Frontal cortex (tissue), 4 donors: Measurements from ENCODE around the gene OR2T3. TPM values are rescaled to one million over a fixed set of nuclear protein-coding genes. Genes with fewer than 3 reads are reported as not detected.
"Not testable (repeated sequence)": the region's sequence is repeated elsewhere in the genome, so short reads cannot be mapped to it uniquely, and the experiment has no call there.

Experiments used
- DNase-seq, 2 donors: peaks; one replicate each; pipeline ENCODE4 v3.0.0; 2012; ENCODE audit warnings: low spot score in 2 of 2
- FAIRE-seq: peaks from 2 replicates; lab custom pipeline; 2012; peaks lifted over from hg19 to GRCh38; lab: Jason Lieb, UNC
- total RNA-seq: library from RNA; depleted of rRNA; stranded (reverse); fragments of >200 nt; gene quantifications from one replicate; pipeline ENCODE4 v1.2.3, GENCODE V29; 2014
- donor health status: control.
- donor health status: control.
- donor health status: control.

OR2T3 gene
- not detected for total RNA-seq

- FAIRE-seq, DNase-seq: not testable (repeated sequence)
These were observed at the start of gene OR2T3 for GRCh38 chr1:248473051-248473450. Gene OR2T3 (plus strand): TSS chr1:248473351. CDS start chr1:248473351, 0 bp downstream.

- not testable (repeated sequence) for FAIRE-seq, DNase-seq
These were observed 45.5 kb upstream of the OR2T3 start for GRCh38 chr1:248427526-248428191.

- not testable (repeated sequence) for DNase-seq, FAIRE-seq
These were observed 45.0 kb upstream of the OR2T3 start for GRCh38 chr1:248428192-248428533.

- not testable (repeated sequence) for DNase-seq, FAIRE-seq
These were observed 41.5 kb upstream of the OR2T3 start for GRCh38 chr1:248431683-248432082.

GRCh38 chr1:248432201-248432600 is 41.0 kb upstream of the OR2T3 start:
- not testable (repeated sequence) for FAIRE-seq, DNase-seq

- not testable (repeated sequence) for FAIRE-seq, DNase-seq
These were observed 39.2 kb upstream of the OR2T3 start for GRCh38 chr1:248433811-248434415.

- DNase-seq, FAIRE-seq: not testable (repeated sequence)
These were observed 38.2 kb upstream of the OR2T3 start for GRCh38 chr1:248434913-248435312.

- FAIRE-seq, DNase-seq: not testable (repeated sequence)
These were observed 36.8 kb upstream of the OR2T3 start for GRCh38 chr1:248436303-248436702.

GRCh38 chr1:248438668-248439067 is 34.5 kb upstream of the OR2T3 start:
- not testable (repeated sequence) for FAIRE-seq

GRCh38 chr1:248439283-248439682 is 33.9 kb upstream of the OR2T3 start:
- DNase-seq, FAIRE-seq: not testable (repeated sequence)

More at GRCh38 chr1:248438668-248439067, 34.5 kb upstream of the OR2T3 start:
- DNase-seq, result not testable (repeated sequence)

GRCh38 chr1:248442500-248443277 is 30.5 kb upstream of the OR2T3 start:
- not testable (repeated sequence) for DNase-seq, FAIRE-seq

GRCh38 chr1:248444603-248445002 is 28.5 kb upstream of the OR2T3 start:
- DNase-seq, FAIRE-seq: not testable (repeated sequence)

- DNase-seq, FAIRE-seq: not testable (repeated sequence)
These were observed 27.8 kb upstream of the OR2T3 start, which contains the start of gene OR2T2 for GRCh38 chr1:248445399-248445798. Gene OR2T2 (plus strand): TSS chr1:248445637. CDS start chr1:248452798, 7,161 bp downstream.

GRCh38 chr1:248448409-248449074 is 24.6 kb upstream of the OR2T3 start:
- DNase-seq, FAIRE-seq: not testable (repeated sequence)

GRCh38 chr1:248449821-248450465 is 23.2 kb upstream of the OR2T3 start:
- not testable (repeated sequence) for DNase-seq, FAIRE-seq

GRCh38 chr1:248450466-248451145 is 22.5 kb upstream of the OR2T3 start:
- DNase-seq, FAIRE-seq: not testable (repeated sequence)

- FAIRE-seq, result not testable (repeated sequence)
These were observed 19.5 kb upstream of the OR2T3 start for GRCh38 chr1:248453619-248454018.

GRCh38 chr1:248455045-248455444 is 18.1 kb upstream of the OR2T3 start:
- not testable (repeated sequence) for FAIRE-seq, DNase-seq

More at GRCh38 chr1:248453619-248454018, 19.5 kb upstream of the OR2T3 start:
- not testable (repeated sequence) for DNase-seq
